GM06990 (cell line): ENCODE measurements around the gene FREY1.

Experiments used
- DNase-seq: peaks from one replicate; pipeline ENCODE4 v3.0.0-alpha.2; 2011; ENCODE audit not compliant: insufficient read length; ENCODE audit errors: extremely low read depth
- H3K27me3 ChIP-seq: replicated peaks from 2 replicates; pipeline ENCODE4 v1.6.0; 2011; ENCODE audit warnings: low read length; ENCODE audit not compliant: control insufficient read depth, insufficient read depth
- H3K36me3 ChIP-seq: 2 replicates; pipeline ENCODE4 v1.5.1; 2011; ENCODE audit warnings: low read length; ENCODE audit not compliant: control insufficient read depth, insufficient read depth
- H3K4me3 ChIP-seq: replicated peaks from 2 replicates; pipeline ENCODE4 v1.5.1; 2011; ENCODE audit warnings: low read depth, mild to moderate bottlenecking, control low read depth, low read length
- TF ChIP-seq, protein P1 (sequence below): IDR thresholded peaks from 2 replicates; pipeline ENCODE4 v1.5.1; 2011; ENCODE audit warnings: low read length, control low read depth, mild to moderate bottlenecking, inconsistent platforms; ENCODE audit not compliant: insufficient read depth, poor library complexity, severe bottlenecking

The FREY1 gene

DNA sequence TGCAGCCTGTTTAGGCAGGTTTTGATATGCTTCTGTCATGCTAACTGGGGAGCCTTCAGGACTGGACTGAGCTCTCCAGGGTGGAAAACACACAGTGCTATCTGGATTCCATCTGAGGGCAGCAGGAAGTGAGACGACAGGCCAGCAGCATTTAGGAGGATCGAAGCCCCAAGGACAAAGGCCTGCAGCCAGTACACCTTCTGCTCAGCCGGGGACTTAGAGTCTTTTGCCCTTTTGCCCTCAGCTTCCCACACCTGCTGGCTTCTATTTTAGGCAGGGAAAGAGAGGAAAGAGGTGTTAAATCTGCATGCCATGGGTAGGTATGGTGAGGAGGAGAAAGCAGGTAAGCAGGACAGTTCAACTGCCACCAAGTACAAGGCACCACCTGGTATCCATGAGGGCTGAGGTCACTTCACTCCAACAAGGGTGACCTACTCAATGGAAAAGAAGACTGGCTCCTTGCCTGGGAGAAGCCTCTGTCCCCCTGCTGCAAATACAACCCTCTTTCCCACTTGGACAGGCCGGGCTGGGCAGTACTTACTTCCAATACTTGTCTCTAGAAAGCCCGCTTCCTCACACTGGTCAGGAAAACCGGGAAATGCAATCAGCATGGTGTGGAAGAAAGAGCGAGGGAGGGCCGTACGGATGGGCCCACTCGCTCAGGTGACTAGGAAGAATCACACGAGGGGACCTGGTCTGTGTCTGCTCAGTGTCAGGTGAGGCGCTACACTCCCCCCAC, 27.7 kb upstream of the FREY1 start:
- no peak overlapping the region for H3K4me3 ChIP-seq
- H3K27me3 ChIP-seq: no peaks in the 10 kb centered on the region
- DNase-seq: no peak
- H3K36me3 ChIP-seq: peaks cover 8% of the 10 kb centered on the region
- TF ChIP-seq, protein P1, sequence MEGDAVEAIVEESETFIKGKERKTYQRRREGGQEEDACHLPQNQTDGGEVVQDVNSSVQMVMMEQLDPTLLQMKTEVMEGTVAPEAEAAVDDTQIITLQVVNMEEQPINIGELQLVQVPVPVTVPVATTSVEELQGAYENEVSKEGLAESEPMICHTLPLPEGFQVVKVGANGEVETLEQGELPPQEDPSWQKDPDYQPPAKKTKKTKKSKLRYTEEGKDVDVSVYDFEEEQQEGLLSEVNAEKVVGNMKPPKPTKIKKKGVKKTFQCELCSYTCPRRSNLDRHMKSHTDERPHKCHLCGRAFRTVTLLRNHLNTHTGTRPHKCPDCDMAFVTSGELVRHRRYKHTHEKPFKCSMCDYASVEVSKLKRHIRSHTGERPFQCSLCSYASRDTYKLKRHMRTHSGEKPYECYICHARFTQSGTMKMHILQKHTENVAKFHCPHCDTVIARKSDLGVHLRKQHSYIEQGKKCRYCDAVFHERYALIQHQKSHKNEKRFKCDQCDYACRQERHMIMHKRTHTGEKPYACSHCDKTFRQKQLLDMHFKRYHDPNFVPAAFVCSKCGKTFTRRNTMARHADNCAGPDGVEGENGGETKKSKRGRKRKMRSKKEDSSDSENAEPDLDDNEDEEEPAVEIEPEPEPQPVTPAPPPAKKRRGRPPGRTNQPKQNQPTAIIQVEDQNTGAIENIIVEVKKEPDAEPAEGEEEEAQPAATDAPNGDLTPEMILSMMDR: no peak

DNA sequence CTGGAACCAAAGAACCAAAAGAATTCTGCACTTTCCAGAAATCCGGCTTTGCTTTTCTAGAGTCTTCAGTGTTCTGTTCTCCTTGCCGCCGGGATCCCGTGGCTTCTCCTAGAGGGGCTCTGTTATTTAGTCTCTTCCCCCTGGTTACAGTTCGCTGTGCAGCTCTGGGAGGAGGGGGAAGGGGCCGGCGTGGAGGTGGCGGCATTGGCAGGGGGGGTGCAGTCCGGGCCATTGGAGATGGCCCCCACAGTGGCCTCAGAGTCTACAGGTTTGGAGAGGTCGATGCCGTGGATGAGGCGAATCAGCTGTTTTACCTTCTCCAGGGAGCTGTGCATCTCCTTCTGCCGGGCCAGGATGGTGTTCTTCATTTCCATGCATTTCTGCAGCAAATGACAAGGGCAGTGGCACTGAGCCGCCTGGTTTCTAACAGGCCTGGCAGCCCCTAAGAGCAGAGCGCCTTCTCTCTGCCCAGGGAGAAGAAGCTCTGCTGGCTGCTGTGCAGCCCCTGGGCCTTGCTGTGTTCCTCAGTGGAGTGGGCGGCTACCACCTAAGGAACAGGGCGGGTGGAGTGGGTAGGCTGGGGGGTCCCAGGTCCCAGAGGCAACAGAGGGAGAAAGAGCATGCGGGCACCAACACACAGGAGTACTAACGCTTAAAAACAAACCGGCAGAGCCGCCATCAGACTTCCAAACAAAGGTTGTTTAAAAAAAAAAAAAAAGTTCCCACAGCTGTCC, 26.9 kb upstream of the FREY1 start:
- H3K4me3 ChIP-seq: no peak overlapping the region
- H3K36me3 ChIP-seq: peaks cover 8% of the 10 kb centered on the region
- no peak for DNase-seq
- no peaks in the 10 kb centered on the region for H3K27me3 ChIP-seq
- TF ChIP-seq, protein P1: no peak

DNA sequence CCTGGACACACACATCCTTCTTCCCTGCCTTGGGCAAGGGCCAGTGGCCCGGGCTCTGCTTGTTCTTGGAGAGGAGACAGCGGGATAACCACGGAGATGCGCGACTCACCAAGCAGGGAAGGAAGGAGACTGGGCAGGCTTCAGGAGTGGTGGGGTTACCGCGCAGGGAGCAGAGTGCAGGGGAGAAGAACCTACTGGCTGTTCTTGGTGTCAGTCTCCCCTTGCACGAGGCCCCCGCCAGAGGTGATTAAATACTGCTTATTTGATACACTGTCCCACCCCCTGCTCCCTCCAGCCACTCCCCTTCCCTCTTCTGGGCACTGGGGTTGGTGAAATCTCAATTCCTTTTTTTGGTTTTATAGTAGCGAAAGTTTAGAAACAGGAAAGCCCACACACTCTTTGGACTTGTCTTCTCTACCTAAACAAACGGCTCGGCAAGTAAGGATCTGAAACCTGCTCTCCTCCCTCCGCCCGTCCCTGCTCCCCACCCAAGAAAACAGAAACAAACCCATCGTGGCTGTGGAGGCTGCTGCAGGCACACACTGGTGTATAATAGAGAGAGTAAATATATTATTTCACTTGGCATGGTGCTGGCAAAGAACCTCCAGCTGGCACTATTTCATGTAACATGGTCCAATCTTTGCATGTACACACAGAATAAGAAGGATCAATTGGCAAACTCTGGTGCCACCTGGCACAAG, 26.2 kb upstream of the FREY1 start:
- H3K36me3 ChIP-seq: peaks cover 8% of the 10 kb centered on the region
- no peaks in the 10 kb centered on the region for H3K27me3 ChIP-seq
- DNase-seq: no peak
- TF ChIP-seq, protein P1: no peak
- H3K4me3 ChIP-seq: no peak overlapping the region

DNA sequence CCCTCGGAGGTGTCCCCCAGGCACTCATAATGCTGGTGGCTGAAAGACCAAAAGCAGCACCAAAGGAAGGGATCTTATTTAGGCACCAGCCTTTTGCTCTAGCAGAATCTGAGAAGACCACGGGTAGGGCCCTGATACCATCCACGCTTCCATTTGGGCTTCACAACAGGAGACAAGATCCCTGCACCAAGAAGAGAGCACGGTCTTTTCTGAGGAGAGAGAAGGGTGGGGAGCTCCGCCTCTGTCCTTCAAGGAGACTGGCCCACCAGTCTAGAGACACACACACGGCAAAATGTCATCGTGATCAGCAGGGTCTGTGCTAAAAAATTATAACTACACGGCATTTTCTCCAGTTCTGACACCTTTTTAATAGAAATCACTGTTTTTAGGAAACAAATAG, 25.1 kb upstream of the FREY1 start:
- TF ChIP-seq, protein P1: no peak
- Histone ChIP-seq H3K27me3 (no peaks in the 10 kb centered on the region), H3K36me3 (peaks cover 8% of the 10 kb centered on the region), H3K4me3 (no peak overlapping the region)
- no peak for DNase-seq

DNA sequence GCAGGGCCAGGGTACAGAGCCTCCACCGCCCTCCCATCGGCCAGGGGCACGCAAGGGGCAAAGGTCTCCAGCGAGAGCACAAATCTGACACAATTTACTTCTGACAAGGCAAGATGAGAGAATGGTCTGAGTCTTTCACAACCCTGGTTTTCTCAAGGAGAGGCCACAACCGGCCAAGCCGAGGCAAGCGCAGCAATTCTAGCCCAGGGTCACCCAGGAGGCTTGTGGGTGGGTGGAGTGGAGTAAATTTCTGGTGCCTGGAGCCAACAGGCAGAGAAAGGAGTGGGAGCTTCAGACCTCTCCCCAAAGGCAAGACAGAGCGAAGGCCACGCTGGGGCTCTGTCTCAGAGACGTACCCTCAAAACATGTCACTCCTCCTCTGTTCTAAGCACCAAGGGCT, 24.7 kb upstream of the FREY1 start:
- TF ChIP-seq, protein P1: no peak
- DNase-seq: no peak
- Histone ChIP-seq H3K27me3 (no peaks in the 10 kb centered on the region; the same call in 1 of the 2 replicates), H3K4me3 (no peak overlapping the region), H3K36me3 (peaks cover 8% of the 10 kb centered on the region)
